ENCODE measurements around the gene TIMM17A.
"Not testable (repeated sequence)": the region's sequence is repeated elsewhere in the genome, so short reads cannot be mapped to it uniquely, and the experiment has no call there.

TIMM17A gene

GRCh38 chr1:201941420-201942128 lies 13.7 kb upstream of the TIMM17A start:
- no peak for DNase-seq

DNA sequence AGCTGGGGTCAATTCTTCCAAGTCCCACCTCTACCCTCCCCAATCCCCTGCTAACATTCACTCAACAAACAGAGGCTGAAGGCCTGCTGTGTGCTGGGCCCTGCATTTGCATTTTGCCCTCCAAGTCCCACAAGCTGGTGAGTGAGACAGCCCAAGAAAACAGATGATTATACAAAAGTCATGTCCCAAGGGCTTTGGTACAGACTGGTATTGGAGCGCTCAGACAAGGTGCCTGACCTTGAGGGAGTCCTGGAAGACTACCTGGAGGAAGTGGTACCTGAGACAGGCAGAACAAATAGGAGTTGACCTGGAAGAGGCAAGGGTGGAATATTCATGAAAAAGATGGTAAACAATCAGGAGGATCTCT lies 13.2 kb upstream of the TIMM17A start:
- no peak for DNase-seq

DNA sequence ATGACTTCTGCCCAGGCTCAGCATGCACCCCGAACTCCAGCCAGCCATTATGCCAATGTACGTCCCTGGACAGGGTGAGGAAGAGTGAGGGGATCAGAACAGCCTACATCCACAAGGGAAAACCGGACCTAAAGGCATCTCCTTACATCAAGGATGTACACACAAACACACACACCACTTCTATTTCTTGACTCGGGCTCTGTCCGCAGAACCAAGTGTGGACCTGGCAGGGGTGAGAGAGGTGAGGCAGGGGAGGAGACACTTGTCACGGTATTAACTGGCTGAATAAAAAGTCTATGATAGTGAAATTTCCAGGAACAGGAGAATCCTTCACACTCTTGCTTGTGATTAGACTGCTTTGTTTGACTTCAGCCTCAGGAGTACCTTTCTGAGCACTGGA lies 11.3 kb upstream of the TIMM17A start:
- DNase-seq = no peak

GRCh38 chr1:201944639-201945038 lies 10.7 kb upstream of the TIMM17A start:
- DNase-seq = no peak

GRCh38 chr1:201945157-201945556 lies 10.1 kb upstream of the TIMM17A start:
- no peak for DNase-seq

GRCh38 chr1:201945863-201946223 lies 9.5 kb upstream of the TIMM17A start:
- no peak for DNase-seq

DNA sequence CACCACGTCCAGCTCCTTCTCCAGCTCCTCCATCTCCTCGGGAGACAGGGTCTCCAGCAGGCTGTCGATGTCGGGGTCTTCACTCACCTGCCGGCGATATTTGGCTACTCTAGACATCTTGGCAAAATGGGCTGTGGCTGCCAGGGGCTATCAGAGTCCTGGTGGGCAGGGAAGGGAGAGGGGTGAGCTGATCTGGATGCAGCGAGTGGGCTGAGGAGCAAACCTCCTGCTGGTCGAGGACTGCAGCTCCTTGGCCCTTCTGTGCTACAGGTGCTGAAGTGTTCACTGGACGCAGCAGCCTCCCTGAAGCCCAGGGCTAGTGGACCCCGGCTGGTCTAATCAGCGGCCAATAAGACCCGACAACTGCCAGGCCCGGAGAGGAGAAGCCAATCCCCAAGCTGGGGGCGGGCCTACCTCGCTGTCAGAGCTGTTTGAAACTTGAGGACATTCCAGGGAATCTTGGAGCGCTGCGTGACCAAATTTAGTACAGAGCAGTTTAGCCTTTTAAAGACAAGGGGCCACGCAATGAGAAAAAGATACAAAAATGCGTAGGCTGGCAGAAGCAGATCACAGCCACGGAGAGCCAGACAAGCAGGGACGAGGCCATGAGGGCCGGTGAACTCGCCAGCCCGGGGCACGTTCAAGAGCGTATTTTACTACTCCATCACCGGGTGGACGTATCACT lies 8.9 kb upstream of the TIMM17A start, which contains the start of gene LMOD1:
TSS of gene LMOD1 (minus strand) at position 325 of the 685 bp plus-strand sequence. CDS start at position 117, 208 bp downstream.
- DNase-seq = no peak

DNA sequence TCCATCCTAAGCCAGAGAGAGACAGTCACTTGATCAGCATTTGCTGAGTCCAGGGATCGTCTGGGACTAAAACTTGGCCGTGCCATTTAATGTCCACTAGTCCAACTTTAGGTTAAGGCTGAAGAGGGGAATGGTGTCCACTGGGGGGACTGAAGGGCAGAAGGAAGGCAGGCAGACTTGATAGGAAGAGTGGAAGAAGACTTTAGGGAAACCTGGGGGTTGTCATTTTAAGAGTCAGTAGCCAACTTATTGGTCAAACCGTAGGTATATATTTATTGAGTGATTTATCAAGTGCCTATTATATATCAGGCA lies 7.7 kb upstream of the TIMM17A start:
- DNase-seq = no peak

- DNase-seq = no peak
Measured at GRCh38 chr1:201949491-201949890, 5.8 kb upstream of the TIMM17A start.

DNA sequence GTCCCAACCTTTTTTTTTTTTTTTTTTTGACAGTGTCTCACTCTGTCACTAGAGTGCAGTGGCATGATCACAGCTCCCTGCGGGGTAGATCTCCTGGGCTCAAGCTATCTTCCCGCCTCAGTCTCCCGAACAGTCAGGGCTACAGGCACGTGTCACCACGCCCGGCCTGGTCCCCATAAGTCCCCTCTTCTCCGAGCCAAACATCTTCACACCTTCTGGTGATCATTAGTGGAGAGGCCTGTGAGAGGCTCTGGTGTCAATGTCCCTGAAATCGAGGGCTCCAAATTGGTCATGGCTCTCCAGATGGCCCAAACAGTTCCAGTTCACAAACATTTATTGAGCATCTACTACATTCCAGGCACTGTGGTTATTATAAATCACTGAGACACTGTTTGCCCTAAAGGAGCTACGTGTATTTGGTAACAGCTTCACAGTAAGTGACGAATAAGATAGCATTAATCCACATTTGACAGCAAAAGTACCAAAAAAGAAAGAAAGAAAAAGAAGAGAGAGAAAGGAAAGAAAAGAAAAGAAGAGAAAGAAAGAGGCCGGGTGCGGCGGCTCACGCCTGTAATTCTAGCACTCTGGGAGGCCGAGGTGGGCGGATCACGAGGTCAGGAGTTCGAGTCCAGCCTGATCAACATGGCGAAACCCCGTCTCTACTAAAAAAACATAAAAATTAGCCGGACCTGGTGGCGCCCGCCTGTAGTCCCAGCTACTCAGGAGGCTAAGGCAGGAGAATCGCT lies 867 bp upstream of the TIMM17A start:
- peak; percentile 18 for DNase-seq

DNA sequence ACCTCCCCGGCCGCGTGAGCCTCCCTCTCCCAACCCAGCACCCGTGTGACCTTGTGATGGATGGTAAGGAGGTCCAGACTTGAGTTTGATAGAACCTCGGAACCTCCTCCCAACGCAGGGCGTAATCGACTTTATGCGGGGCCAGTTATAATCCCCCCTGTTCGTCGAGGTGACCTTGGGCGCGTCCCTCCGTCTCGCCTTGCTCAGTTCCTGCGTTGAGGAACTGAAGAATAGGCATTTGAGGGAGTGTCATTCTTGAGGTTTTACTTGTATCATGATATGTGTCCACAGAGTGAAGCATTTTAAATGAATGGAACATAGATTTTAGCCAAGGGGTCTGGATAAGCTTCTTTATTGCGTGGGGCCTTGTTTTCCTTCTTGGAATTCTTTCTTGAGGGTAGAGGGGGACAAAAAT lies 433 bp downstream of the TIMM17A start:
- no peak for DNase-seq

DNA sequence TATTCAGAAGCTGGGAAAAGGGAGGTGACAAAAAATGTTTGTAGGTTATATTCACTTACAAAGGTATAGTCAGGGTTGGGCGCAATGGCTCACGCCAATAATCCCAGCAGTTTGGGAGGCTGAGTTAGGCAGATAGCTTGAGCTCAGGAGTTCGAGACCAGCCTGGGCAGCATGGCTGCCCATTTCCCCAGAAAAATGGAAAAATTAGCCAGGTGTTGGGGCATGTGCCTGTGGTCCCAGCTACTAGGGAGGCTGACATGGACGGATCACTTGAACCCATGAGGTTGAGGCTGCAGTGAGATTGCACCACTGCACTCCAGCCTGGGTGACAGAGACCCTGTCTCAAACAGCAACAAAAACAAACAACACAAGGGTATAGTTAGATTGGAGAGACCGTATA lies 3.0 kb downstream of the TIMM17A start:
- no peak for DNase-seq

GRCh38 chr1:201962382-201962781 lies 7.1 kb downstream of the TIMM17A start:
- DNase-seq = not testable (repeated sequence)

DNA sequence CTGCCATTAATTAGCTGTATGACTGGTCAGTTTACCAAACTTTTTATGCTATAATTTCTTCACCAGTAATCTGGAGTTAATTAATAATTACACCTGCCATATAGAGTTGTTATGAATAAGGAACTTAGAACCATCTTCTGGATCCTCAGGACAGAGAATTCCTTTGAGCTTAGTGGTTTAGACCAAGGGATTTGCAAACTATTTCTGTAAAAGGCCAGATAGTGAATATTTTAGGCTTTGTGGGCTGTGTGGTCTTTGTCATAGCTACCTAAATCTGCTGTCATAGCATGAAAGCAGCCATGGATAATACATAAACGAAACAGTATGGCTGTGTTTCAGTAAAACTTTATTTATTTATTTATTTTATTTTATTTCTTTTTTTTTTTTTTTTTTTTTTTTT lies 9.0 kb downstream of the TIMM17A start:
- no peak for DNase-seq

DNA sequence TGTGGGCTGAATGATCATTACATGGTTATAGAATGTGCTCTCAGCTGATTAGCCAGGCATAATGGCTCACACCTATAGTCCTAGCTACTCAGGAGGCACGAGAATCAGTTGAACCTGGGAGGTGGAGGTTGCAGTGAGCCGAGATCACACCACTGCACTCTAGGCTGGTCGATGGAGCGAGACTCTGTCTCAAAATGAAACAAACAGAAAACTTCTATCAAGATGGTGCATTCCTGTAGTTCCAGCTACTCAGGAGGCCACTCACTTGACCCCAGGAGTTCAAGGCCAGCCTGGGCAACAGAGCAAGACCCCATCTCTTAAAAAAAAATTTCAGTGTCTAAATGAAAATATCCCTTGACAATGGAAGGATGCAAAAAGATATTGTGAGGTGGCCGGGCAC lies 10.9 kb downstream of the TIMM17A start:
- no peak for DNase-seq

DNA sequence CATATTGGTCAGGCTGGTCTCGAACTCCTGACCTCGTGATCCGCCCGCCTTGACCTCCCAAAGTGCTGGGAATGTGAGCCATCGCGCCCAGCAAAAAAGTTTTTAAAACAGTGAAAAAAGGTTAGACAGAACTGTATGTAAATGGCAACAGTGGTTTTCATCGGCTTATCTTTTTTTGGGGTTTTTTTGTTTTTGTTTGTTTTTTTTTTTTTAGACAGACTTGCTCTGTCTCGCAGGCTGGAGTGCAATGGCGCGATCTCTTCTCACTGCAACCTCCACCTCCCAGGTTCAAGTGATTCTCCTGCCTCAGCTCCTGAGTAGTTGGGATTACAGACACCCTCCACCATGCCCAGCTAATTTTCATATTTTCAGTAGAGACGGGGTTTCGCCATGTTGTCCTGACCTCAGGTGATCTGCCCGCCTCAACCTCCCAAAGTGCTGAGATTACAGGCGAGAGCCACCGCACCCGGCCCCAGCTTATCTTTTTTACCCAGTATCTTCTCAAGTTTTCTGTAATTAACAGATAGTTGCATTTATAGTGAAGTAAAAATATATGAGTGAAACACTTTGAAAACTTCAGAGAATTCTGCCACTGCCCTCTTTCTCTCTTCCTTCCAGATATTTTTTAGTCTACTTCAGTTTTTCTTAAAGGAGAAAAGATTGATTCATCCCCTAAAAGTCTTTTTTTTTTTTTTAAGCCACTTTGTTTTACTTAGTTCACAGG lies 13.1 kb downstream of the TIMM17A start:
- no peak for DNase-seq

DNA sequence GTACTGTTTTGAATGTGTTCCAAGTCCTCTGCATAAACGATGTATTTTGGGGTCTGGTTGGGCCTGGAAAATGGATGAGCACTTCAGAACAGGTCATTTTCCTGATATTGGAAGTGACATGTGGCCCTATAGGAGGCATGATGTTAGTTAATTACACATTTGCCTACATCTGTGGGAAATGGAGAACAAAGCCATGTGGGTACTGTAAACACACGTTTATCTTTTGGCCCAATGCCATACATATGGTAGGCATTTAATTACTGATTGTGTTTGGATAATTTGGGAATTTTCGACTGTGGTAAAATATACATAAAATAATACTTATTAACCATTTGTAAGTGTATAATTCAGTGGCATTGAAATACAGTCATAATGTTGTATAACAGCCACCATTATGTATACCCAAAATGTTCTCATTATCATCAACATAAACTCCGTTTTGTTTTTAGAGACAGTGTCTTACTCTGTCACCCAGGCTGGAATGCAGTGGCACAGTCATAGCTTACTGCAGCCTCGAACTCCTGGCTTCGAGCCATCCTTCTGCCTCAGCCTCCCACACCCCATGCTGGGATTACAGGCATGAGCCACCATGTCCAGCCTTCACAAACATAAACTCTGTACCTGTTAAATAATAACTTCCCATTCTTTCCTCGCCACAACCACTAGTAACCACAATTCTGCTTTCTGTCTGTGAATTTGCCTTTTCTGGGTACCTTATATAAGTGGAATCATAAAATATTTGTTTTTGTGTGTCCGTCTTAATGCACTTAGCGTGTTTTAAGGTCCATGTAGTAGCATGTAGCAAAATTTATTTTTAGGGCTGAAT lies 15.2 kb downstream of the TIMM17A start:
- no peak for DNase-seq

DNA sequence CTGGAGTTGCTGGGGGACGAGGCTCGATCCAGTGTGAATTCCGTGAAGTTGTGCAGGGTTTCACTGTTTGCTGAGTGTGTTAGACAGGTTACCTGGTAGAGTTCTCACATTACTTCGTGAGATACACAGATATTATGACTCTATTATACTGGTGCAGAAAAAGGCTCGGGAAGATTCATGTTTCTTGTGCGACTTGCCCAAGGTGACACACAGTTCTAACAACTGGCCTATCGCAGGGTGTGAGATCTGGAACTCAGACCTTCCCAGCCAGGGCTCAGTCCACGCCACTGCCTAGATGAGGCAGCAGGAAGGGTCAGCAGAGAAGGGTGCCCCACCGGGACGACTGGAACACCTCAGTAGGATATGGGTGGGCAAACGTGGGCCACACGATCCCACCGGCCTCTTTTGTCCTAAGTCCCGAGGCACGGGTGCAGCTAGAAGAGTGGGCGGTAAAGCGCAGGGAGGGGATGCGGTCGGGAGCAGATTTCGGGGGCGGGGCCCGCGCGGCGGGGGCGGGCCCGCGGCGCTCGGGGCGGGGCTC lies 26.8 kb downstream of the TIMM17A start:
- peak; percentile 64 for DNase-seq

GRCh38 chr1:201982623-201983379 lies 27.5 kb downstream of the TIMM17A start, which contains the start of gene RNPEP:
RNPEP (plus strand) TSS chr1:201982648; CDS start chr1:201982667, 19 bp downstream.
- peak; percentile 46 for DNase-seq

- DNase-seq = no peak
Measured at GRCh38 chr1:201983380-201983805, 28.1 kb downstream of the TIMM17A start.

- no peak for DNase-seq
Measured at GRCh38 chr1:201984446-201984845, 29.1 kb downstream of the TIMM17A start.
